Endothelial cell (in vitro differentiated cells): ENCODE measurements around the gene GEMIN2. TPM values are rescaled to one million over a fixed set of nuclear protein-coding genes. Genes with fewer than 3 reads are reported as not detected.
A peak's percentile ranks its signal among the peaks of the same experiment; 100 is the strongest.

ENCODE experiments used
- DNase-seq: peaks from one replicate; pipeline ENCODE4 v3.0.0; 2021; ENCODE audit warnings: low spot score
- H3K27ac Mint-ChIP-seq: one replicate; pipeline ENCODE4 v1.8.0; 2021; ENCODE audit warnings: mixed read lengths, inconsistent platforms; ENCODE audit not compliant: unreplicated experiment
- H3K27me3 Mint-ChIP-seq: one replicate; pipeline ENCODE4 v1.8.0; 2021; ENCODE audit warnings: mild to moderate bottlenecking, moderate library complexity, mixed read lengths, inconsistent platforms; ENCODE audit not compliant: unreplicated experiment
- H3K36me3 Mint-ChIP-seq: one replicate; pipeline ENCODE4 v1.8.0; 2021; ENCODE audit warnings: mild to moderate bottlenecking, low read depth, mixed read lengths, inconsistent platforms; ENCODE audit not compliant: unreplicated experiment
- H3K4me1 Mint-ChIP-seq: one replicate; pipeline ENCODE4 v1.8.0; 2021; ENCODE audit warnings: mild to moderate bottlenecking, mixed read lengths, inconsistent platforms; ENCODE audit not compliant: unreplicated experiment
- H3K4me3 Mint-ChIP-seq: one replicate; pipeline ENCODE4 v1.8.0; 2021; ENCODE audit warnings: mild to moderate bottlenecking, mixed read lengths, inconsistent platforms; ENCODE audit not compliant: unreplicated experiment
- H3K9me3 Mint-ChIP-seq: one replicate; pipeline ENCODE4 v1.8.0; 2021; ENCODE audit warnings: mixed read lengths, inconsistent platforms; ENCODE audit not compliant: unreplicated experiment
- CTCF ChIP-seq: fragments of 200-600 bp; sonication (generic); IDR thresholded peaks from one replicate; pipeline ENCODE4 v1.5.0; 2021; ENCODE audit warnings: antibody characterized with exemption; ENCODE audit not compliant: unreplicated experiment
- total RNA-seq: library from RNA; stranded (reverse); fragmentation: NEBNext Ultra II Directional; extraction: Animal tissue kit (Norgen Biotek cat#: 25700); gene quantifications from one replicate; pipeline ENCODE4 v1.2.1, GENCODE V29; 2021; ENCODE audit not compliant: unreplicated experiment

GEMIN2 gene
- total RNA-seq, 1 donor from 2014 or later: 21.4 TPM

- no peak for TF ChIP-seq CTCF
- Mint-ChIP-seq H3K4me1 (peaks cover 25% of the 10 kb centered on the region), H3K4me3 (peak overlapping the region; percentile 57), H3K9me3 (no peaks in the 10 kb centered on the region), H3K36me3 (peaks cover 30% of the 10 kb centered on the region), H3K27ac (peak overlapping the region; percentile 48), H3K27me3 (no peaks in the 10 kb centered on the region)
- DNase-seq: no peak
Observed at GRCh38 chr14:39184628-39185255, 70.6 kb downstream of the GEMIN2 start.

GRCh38 chr14:39185256-39186049 lies 71.3 kb downstream of the GEMIN2 start:
- Mint-ChIP-seq H3K27me3 (no peaks in the 10 kb centered on the region), H3K27ac (peak overlapping the region; percentile 44)

More at GRCh38 chr14:39185256-39186049, 71.3 kb downstream of the GEMIN2 start:
- DNase-seq: no peak
- Mint-ChIP-seq H3K4me3 (no peak overlapping the region), H3K36me3 (peaks cover 28% of the 10 kb centered on the region), H3K9me3 (no peaks in the 10 kb centered on the region), H3K4me1 (peaks cover 22% of the 10 kb centered on the region)
- TF ChIP-seq CTCF: no peak

Other genes with a start within 250 kb of the GEMIN2 start
- 44.1 TPM for gene SEC23A, start 11.1 kb upstream of the GEMIN2 start, total RNA-seq
- 28.5 TPM for gene TRAPPC6B, start 56.0 kb downstream of the GEMIN2 start, total RNA-seq
- gene PNN, start 60.9 kb downstream of the GEMIN2 start, total RNA-seq: 128 TPM
- 19.8 TPM for gene MIA2, start 119.6 kb downstream of the GEMIN2 start, total RNA-seq